Left lung (tissue), 10 donors: ENCODE data around the gene SLC2A4. TPM values are rescaled to one million over a fixed set of nuclear protein-coding genes. Genes with fewer than 3 reads are reported as not detected.

Source experiments
- ATAC-seq: fragments of 200-7000 bp; cut with Tn5 transposase; one replicate; pipeline ENCODE4 v1.9.1; 2020; ENCODE audit warnings: moderate library complexity
- DNase-seq, 4 donors: peaks; one replicate each; pipeline ENCODE4 v3.0.0-alpha.2; 2013 to 2020
- H3K27ac ChIP-seq, 2 donors: fragments of 200-600 bp; sonication (generic) in 1 of 2; one replicate each; pipeline versions ENCODE4 v1.5.0 to v1.8.0; 2020 to 2021
- H3K27me3 ChIP-seq, 2 donors: fragments of 200-600 bp; sonication (generic) in 1 of 2; one replicate each; pipeline versions ENCODE4 v1.5.0 to v1.8.0; 2020 to 2021
- H3K36me3 ChIP-seq, 2 donors: fragments of 200-600 bp; sonication (generic) in 1 of 2; one replicate each; pipeline versions ENCODE4 v1.5.0 to v1.8.0; 2020 to 2021
- H3K4me1 ChIP-seq, 2 donors: fragments of 200-600 bp; one replicate each; pipeline ENCODE4 v1.8.0; 2021
- H3K4me3 ChIP-seq, 2 donors: fragments of 200-600 bp; sonication (generic) in 1 of 2; one replicate each; pipeline versions ENCODE4 v1.5.0 to v1.8.0; 2020 to 2021; ENCODE audit warnings: mild to moderate bottlenecking in 1 of 2
- H3K9me3 ChIP-seq, 2 donors: fragments of 200-600 bp; sonication (generic) in 1 of 2; one replicate each; pipeline versions ENCODE4 v1.5.0 to v1.8.0; 2020 to 2021
- intact Hi-C, 2 donors: fragments of 100-400 bp; cut with DNase I; formaldehyde crosslinking; loops; one replicate each; pipeline versions ENCODE4 v1.11.2 to v1.14.2; 2022
- polyA plus RNA-seq, 6 donors: library from polyadenylated mRNA; unstranded; fragments of 120-200 nt; gene quantifications; one replicate each; pipeline ENCODE4 v1.2.1, GENCODE V29; 2013; ENCODE audit not compliant: insufficient read length in 6 of 6
- total RNA-seq, 2 donors: library from RNA; stranded (reverse); fragmentation: NEBNext Ultra II Directional; extraction: Animal tissue kit (Norgen Biotek cat#: 25700); gene quantifications; one replicate each; pipeline ENCODE4 v1.2.1, GENCODE V29; 2021
- TF ChIP-seq, protein P1 (sequence below), 2 donors: fragments of 200-600 bp; sonication (generic) in 1 of 2; IDR thresholded peaks; one replicate each; pipeline versions ENCODE4 v1.5.0 to v1.8.0; 2021; ENCODE audit warnings: antibody characterized with exemption in 2 of 2
- donor health status: DM: no; HTN: yes; CAD: no.
- donor health status: DM: no; HTN: no; CAD: no.

The SLC2A4 gene
- total and polyA plus RNA-seq, 8 donors: 0.60 to 1.5 (median 1.1) TPM

DNA sequence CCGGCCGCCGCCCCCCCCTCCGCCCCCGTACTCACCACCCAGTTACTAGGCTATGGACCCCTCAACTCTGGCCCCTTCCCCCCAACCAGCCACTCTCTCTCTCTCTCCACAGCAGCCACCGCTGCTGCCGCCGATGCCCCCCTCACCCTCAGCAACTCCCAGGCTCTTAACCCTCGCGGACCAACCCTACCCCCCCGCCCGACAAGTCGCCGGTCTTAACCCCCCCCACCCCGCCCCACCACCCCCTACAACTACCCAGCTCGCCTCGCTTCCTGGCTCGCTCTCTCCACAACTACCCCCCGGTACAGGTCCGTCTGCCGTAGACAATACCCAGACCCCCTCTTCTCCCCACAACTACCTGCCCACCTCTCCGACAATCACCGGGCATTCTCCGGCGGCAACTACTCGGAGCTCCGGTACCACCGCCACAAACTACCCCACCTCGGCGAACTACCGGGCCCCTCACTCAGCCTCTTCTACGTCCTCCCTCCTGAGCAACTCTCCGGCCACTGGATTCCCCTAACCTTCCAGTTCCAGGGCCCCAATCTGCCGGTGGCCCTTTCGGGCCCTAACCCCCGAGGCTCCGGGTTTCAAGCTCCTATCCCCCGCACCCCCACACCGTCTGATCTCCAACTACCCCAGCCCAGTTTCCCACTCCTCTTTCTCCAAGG lies 43.0 kb upstream of the SLC2A4 start:
- Histone ChIP-seq H3K4me1 (peaks cover 24 to 61% of the 10 kb centered on the region in 2 donors), H3K27ac (peak overlapping the region; percentile 89 to 96), H3K27me3 (no peaks in the 10 kb centered on the region), H3K4me3 (peak overlapping the region; percentile 86 to 99), H3K9me3 (no peaks in the 10 kb centered on the region), H3K36me3 (peaks cover 0 to 37% of the 10 kb centered on the region in 2 donors)
- ATAC-seq (no peak), DNase-seq (peak in 2 of 4 donors; percentile 55 to 73)
- intact Hi-C loops: no loop called here
- TF ChIP-seq, protein P1, sequence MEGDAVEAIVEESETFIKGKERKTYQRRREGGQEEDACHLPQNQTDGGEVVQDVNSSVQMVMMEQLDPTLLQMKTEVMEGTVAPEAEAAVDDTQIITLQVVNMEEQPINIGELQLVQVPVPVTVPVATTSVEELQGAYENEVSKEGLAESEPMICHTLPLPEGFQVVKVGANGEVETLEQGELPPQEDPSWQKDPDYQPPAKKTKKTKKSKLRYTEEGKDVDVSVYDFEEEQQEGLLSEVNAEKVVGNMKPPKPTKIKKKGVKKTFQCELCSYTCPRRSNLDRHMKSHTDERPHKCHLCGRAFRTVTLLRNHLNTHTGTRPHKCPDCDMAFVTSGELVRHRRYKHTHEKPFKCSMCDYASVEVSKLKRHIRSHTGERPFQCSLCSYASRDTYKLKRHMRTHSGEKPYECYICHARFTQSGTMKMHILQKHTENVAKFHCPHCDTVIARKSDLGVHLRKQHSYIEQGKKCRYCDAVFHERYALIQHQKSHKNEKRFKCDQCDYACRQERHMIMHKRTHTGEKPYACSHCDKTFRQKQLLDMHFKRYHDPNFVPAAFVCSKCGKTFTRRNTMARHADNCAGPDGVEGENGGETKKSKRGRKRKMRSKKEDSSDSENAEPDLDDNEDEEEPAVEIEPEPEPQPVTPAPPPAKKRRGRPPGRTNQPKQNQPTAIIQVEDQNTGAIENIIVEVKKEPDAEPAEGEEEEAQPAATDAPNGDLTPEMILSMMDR (IDR thresholded peaks at IDR 0.05): no peak

DNA sequence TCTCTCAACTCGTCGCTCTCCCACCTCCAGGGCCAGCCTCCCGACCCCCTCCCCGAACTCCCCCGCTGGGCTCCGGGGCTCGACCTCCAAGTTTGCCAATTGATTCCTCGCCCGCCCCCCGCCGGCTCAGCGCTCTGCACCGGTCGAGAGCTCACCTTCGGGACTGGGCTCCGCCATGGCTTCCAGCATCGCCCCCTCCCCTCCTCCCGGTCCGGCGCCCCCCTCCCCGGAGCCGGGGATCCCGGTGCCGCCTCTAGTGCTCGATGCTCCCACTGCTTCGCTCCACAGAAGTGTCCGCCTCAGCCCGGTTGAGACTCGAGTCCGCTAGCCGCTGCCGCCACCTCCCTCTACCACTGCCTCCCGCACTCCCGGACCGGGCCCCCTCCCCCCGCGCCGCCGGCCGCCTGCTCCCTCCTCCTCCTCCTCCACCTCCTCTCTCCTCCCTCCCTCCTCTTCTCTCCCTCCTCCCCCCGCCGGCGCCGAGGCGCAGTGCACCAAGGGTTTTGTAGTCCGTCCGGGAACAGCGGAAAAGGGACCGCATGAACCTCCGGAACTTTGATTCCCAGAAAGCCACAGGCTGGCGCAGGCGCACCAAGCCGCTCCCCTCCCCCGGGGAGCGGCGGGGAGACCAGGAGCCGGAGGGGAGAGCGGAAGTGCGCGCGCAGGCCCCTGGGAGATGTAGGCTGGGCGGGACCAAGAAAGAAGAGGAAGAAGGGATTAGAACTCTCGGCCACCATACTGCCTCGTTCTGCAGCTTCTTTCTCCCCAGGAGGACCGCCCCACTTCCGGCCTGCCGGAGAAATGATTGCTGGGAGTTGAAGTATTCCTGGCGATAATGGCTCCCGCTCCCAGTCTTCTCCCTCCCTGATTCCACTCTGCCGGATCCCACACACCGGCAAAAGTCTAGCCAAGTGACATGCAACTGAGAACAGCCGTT lies 42.2 kb upstream of the SLC2A4 start, which contains the start of gene PHF23:
Gene PHF23 (minus strand): TSS at position 367 of the 937 bp plus-strand sequence. CDS start 178 bp downstream, at position 189.
- H3K27me3 ChIP-seq: no peaks in the 10 kb centered on the region
- peak within 1 kb of the TSS; percentile 86 to 99 for H3K4me3 ChIP-seq
- H3K36me3 ChIP-seq: peaks cover 0 to 45% of the 10 kb centered on the region in 2 donors
- peak within 1 kb of the TSS; percentile 89 to 96 for H3K27ac ChIP-seq
- ATAC-seq (peak; percentile 76), DNase-seq (peak; percentile 99 to 100 (median 100))
- intact Hi-C loops: no loop called here
- TF ChIP-seq, protein P1 (IDR thresholded peaks at IDR 0.05): peak in 1 of 2 donors; percentile 35
- H3K4me1 ChIP-seq: peaks cover 24 to 64% of the 10 kb centered on the region in 2 donors
- no peaks in the 10 kb centered on the region for H3K9me3 ChIP-seq

DNA sequence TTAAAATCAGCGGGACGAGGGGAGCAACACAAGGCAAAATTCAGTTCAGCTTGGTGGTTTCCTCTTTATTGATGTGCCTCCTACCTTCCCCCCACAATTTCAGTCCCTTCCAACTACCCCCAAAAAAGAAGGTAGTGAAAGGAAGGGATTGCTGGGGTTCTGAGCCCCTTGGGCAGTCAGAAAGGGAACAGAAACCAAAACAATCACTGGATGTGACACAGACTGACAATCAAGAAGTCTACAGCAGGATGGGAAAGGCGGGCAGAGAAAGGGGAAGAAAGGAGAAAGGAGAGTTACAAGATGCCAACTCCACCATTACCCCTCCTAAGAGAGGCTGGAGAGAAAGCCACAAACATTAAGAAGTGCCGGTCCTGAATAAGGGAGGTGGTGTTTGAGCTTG lies 41.1 kb upstream of the SLC2A4 start:
- TF ChIP-seq, protein P1 (IDR thresholded peaks at IDR 0.05): no peak
- Histone ChIP-seq H3K4me3 (peak overlapping the region; percentile 91 to 99), H3K27ac (peak overlapping the region; percentile 96 to 97), H3K9me3 (no peaks in the 10 kb centered on the region), H3K4me1 (peaks cover 19 to 55% of the 10 kb centered on the region in 2 donors), H3K27me3 (no peaks in the 10 kb centered on the region), H3K36me3 (peaks cover 0 to 50% of the 10 kb centered on the region in 2 donors)
- intact Hi-C loops: no loop called here
- ATAC-seq: no peak
- no peak for DNase-seq

DNA sequence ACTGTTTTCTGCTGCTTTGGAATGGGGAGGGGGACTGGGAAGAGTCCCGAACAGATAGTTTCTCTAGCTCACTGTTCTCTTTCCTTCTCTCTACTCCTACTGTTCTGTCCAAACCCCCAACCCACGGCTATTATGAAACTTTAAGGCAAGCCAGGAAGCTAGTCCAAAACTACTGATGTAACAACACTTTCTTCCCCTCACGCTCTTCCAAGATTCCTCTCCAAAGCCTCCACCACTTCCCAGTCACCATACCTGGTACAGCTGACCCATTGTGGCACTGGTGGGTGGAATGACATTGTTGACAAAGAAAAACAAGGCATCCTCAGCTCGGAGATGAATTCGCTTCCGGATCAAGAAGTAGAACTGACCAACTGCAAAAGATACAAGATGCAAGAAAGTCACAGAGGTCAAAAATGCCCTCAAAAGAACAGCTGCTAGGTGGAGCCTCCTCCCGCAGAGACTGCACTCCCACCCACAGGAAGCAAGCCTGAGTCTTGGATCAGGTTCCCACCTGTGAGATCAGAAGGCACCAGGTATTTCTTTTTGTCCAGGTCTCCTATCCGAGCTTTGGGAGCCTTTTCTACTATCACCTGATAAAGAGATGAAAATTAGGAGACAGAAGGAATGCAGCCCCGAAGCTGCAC lies 40.3 kb upstream of the SLC2A4 start:
- ATAC-seq (no peak), DNase-seq (no peak)
- Histone ChIP-seq H3K27me3 (no peaks in the 10 kb centered on the region), H3K4me1 (peaks cover 17 to 47% of the 10 kb centered on the region in 2 donors), H3K36me3 (peaks cover 0 to 50% of the 10 kb centered on the region in 2 donors), H3K9me3 (no peaks in the 10 kb centered on the region), H3K27ac (peak overlapping the region; percentile 96 to 97), H3K4me3 (peak overlapping the region; percentile 91 to 99)
- intact Hi-C loops: no loop called here
- TF ChIP-seq, protein P1 (IDR thresholded peaks at IDR 0.05): no peak
